Dermis microvascular lymphatic vessel endothelial cell (primary cell): ENCODE results near the gene HTR1A. TPM values are rescaled to one million over a fixed set of nuclear protein-coding genes. Genes with fewer than 3 reads are reported as not detected.

Source experiments
- DNase-seq, 2 donors: peaks; one replicate each; pipeline versions ENCODE4 v3.0.0 to v3.0.0-alpha.2; 2010; ENCODE audit warnings: low read depth in 2 of 2
- total RNA-seq: library from RNA; depleted of rRNA; stranded (reverse); fragments of >200 nt; gene quantifications from 2 replicates; pipeline ENCODE4 v1.2.1, GENCODE V29; 2014

HTR1A gene
- total RNA-seq: not detected in 2 replicates

DNA sequence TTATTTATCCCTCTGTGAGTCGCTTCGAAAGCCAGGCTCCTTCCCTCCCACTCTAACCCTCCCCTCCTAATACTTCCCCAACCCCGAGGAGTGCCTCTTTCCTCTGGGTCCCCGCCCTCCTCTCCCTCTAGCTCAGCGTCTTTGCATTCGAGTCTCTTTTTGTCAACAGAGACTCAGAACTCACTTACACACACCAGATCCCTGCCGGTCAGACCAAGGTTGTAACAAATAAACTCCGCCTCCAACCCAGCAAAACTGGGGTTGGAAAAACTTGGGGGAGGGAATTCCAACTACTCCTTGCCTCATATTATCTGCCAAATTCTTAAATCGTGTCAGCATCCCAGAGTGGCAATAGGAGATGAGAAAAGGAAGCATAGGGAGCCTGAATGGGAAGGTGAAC lies at the start of gene HTR1A:
Gene HTR1A, minus strand, starts transcription at position 167 of the 400 bp plus-strand sequence. CDS start 726 bp downstream, outside the sequence.
- DNase-seq: no peak

DNA sequence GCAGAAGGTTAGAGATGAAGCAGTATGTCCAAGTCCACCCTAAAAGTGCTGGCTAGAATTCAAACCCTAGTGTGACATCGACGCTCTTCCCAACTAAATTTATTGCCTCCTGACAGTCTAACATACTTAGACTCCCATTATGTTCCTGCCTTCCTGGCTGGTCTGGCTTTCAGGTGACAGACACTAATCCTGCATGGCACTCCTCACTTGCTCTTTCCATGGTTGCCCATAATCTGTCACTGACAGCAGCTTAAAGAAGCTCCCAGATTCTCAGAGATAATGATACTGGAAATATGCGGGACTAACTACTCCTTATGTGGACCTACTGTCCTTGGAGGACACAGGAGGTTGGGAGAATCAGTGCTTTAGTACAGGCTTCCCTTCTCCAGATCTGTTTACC lies 41.7 kb upstream of the HTR1A start:
- DNase-seq: no peak

DNA sequence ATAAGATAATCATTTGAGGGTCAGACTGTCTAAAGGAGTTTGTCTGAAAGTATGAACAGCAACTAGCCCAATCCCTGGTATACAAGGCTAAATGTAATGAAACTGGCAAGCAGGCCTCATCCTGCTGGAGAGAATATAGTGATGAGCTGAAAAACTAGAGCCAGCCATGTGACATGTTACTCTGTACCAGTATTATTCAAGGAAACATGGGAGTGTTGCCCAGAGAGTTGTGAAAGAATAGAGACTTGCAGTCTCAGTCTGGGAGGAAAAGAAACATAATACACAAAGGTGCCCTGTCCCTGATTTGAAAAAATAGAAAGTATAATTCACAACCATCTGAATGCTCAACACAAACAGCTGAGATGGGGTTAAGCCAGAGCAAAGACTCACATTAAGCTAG lies 37.9 kb upstream of the HTR1A start:
- no peak for DNase-seq

DNA sequence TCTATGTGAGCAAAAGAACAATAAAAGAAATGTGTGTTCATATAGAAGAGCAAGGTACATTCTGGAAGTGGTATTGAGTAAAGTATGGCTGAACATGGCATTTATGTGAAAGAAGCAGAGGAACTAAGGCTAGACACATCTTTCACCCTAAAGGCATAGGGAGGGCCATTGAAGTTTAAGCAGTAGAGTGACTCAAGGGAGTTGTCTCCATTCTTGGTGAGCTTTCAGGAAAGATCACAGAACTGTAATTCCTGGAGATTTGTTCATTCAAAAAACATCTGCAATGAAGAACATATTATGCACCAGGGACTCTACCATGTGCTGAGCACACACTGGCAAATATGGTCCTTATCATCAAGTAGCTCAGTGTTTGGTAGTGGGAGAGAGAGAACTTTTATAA lies 24.8 kb upstream of the HTR1A start:
- DNase-seq: no peak

DNA sequence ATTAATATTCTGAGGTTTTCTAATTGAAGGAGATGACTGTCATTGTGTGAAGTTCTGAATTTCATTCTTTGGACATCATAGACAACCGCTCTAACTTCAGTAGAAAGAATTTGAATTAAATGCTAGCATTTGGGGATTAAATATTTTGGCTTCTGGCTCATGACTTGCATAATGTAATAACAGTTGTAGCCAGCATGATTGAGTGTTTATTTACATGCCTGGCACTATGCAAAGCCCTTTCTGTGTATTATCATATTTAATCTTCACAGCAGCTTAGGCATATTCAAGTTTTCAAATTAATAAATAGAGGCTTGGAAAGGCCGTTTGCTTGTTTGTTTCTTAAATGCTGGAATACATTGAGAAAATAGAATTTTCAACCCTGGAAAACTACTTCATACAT lies 19.6 kb upstream of the HTR1A start:
- DNase-seq: no peak

DNA sequence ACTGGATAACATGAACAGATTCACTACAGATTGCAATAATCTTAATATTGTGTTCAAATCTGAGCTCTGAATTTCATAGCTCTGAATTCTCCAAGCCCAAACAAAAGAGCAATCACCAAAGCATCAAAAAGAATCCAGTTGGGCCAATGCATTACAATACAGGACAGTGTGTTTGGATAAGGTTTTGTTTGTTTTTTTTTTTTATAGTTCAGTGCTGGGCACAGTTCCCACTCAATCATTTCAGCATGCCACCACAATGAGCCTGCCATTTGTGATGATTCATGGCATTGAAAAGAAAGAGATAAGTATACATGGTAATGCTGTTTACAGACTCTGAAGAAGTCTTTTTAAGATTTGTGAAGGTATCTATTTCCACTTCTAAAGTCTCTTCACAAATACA lies 1.7 kb upstream of the HTR1A start:
- DNase-seq: no peak

DNA sequence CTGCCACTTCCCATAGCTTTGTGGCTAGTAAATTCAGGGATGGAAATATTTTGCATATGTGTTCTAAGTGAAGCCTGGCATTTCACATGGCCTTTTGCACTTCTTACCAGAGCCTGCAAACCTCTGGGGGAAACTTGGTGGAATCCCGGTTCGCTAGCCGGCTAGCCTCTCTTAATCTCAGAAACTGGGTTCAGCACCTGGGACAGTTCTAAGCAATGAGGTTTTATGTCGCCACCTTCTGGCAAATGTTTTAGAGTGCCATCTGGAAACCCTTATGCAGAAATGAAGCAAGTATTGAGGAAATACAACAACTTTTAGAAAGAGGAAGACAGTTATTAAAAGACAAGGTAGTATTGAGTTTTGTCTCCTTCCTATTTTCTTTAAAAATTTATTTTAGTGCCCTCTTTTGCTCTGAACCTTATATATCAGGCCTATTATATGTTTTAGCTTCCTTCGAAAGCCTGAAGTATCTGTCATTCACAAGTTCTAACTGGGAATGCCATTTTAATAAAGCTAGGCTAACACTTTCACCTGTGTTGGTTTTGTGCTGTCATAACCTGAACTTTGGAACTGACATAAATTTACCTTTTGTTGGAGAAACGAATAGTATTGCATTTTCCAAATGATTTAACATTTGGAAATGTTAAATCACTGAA lies 963 bp upstream of the HTR1A start:
- peak; percentile 51 to 75 for DNase-seq

DNA sequence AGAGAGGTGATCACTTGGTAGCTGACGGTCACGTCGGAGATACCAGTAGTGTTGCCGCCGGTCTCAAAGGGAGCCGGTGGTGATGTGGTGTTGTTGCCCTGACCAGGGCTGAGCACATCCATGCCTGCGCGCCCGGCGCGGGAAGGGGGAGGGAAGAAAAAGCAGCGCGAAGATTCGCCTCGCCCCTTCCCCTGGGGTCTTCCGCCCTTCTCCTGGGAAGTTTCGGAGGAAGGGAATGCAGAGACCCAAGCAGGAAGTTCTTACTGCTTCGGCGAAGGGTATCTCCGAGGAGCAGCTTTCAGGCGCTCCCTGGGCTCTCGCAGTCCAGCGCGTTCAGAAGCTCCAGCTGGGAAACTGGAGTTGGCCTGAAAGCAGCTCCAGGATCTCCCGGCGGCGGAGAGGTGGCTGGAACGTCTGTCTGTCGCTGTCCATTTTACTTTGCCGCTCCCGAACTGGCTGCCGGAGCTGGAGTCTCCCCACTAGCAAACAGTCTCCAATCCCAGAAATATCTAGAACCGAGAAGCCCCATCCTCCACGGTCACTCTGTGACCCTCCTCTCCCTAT lies 565 bp downstream of the HTR1A start:
- DNase-seq: no peak

DNA sequence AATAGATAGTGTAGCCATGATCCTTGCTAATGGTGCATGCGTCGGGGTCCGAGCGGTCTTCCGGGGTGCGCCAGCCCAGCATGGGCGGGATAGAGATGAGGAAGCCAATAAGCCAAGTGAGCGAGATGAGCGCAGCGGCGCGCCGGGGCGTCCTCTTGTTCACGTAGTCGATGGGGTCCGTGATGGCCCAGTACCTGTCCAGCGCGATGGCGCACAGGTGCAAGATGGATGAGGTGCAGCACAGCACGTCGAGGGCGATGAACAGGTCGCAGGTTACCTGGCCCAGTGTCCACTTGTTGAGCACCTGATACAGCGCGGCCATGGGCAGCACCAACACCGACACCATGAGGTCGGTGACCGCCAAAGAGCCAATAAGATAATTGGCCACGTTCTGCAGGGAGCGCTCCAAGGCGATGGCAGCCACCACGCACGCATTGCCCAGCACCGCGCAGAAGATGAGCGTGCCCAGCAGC lies 1.1 kb downstream of the HTR1A start:
- no peak for DNase-seq

DNA sequence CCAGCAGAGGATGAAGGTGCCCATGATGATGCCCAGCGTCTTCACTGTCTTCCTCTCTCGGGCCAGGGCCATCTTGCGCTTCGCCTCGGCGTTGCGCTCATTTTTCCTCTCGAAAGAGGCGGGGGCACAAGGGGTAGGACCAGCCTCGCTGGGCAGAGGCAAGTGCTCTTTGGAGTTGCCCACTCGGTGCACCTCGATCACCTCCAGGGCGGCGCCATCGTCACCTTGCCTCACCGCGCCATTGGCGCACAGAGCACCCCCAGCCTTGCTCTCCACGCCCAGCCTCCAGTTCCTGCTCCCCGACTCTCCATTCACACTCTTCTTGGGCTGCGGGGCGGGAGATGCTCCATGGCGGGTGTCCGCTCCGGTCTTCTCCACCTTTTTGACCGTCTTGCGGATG lies 1.6 kb downstream of the HTR1A start:
- no peak for DNase-seq

DNA sequence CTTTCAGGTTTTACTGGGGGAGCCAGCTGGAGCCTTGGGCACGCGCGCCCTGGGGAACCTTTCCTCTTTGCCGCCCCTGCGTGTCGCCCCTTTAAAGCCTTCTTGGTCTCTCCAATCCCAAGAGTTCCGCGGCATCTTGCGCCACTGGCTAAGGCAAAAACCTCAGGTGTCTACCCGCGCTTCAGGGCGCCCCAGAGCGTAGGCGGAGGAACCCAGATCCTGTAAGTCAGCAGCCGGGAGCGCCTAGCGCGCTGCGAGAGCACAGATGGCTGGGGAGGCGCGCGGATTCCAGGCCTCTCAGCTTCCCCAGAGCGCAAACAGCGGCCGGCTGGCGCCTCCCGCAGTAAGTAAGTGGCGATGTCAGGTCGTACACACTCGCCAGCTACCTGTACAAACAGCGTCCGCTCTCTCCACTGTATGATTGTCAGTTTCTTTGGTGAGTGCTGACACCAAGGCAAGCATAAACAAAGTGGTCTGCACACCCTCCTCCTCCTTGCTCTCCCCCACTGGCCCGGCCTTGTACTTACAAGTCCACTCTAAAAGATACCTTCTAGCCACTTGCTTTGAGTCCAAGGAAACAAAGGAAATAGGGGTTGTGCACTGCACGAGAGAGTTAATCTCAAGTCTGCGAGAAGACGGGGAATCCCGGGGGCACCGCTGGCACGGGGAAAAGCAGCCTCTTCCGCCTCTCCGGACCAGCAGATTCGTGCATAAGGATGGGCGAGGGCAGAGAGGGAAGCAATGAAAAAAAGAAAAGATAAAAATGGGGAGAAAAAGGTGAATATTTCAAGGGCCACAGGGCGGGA lies 2.9 kb downstream of the HTR1A start:
- DNase-seq: no peak

DNA sequence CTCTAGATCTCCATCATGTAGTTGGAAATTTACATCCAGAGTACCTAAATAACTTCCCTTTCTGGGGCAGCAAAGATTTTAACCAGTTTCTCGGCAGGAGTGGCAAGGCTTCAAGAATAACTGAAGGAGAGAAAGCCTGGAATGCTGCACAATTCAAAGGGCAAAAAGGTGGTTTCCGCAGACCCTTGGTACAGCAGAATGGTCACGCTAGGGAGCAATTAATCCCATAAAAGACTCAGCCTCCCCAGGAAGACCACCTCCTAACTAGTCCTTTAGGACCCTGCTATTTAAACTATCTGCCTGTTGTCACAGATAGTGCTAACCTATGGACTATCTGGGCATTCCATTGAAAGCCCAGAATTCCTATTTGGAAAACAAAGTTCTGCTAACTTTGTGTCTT lies 3.6 kb downstream of the HTR1A start:
- no peak for DNase-seq

DNA sequence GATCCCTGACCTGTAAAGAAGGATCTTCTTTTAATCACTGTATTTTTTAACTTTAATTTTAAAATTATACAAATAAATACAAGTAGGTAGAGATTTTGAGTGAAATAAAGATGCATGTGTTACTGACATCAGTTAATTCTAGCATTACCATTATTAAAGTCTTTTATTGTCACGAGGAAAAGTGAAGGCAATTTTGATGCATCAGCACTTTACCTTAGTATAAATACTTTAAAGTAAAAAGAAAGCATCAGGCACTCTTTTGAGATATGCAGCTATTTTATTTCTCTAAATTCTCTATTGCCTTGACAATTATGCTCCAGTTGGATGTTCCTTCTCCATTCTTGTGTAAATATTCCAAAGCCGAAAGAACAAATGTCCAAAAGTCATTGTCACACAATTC lies 4.6 kb downstream of the HTR1A start:
- no peak for DNase-seq

DNA sequence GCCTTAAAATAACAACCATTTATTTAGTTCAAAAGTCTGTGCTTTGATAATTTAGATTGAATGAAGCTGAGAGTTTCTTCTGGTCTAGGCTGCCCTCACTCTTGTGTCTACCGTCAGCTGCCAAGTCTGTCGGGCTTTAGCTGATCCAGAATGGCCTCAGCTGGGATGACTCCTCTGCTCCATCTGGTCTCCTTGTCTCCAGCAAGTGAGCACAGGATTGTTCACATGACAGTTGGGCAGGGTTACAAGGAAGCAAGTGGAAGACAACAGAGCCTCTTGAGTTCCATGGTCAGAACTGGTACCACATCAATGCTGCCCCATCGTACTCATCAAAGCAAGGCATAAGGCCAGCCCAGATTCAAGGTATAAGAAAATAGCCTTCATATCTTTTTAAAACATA lies 9.0 kb downstream of the HTR1A start:
- no peak for DNase-seq

DNA sequence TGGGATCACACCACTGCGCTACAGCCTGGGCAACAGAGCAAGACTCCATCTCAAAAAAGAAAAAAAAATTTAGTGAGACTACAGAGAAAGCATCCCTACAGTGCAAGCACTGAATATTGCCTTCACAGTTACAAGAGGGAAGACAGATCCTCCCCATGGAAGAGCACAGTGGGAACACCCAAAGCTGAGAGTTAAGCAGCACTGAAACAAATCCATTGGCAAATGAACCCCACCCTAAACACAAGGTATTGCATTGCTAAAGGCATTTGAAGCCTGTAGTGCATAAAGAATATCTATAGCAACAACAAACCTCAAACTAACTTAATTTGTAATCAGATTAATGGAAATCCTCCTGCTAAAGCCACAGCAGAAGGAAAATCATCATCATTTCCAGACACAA lies 27.1 kb downstream of the HTR1A start:
- DNase-seq: no peak

DNA sequence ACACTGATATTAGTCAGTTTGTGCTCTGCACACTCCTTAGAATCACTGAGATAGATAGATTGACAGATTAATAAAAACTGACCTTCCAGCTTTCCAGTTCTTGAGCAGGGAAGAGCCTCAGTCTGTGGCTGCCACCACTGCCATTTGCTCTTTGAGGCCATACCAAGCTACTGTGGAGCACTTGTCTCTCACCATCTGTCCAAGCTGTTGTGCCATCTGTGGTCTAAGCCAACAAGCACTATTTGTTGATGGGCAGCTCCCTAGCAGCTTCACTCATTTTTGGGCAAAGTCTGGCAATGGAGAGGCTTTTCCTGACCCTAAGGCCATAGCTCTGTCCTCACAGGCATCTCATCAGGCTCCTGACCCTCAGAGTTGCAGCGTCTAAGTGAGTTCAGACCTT lies 30.4 kb downstream of the HTR1A start:
- no peak for DNase-seq

DNA sequence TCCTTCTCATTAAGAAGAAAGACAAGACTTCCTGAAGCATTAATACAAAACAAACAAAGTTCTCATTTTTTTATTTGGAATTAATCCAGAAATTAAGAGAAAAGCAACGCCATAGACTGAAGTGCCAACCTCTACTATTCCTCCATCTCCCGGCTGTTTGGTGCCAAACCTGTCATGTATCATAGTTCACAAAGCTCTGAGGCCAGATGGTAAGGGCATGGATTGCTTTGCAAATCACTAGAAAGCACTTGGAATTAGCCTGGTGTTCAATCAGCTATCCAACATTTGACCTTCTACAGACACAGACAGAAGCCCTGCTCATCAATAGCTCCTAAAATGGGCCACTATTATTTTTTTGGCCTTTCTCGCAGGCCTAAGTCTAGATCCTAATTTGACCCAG lies 33.8 kb downstream of the HTR1A start:
- DNase-seq: no peak

DNA sequence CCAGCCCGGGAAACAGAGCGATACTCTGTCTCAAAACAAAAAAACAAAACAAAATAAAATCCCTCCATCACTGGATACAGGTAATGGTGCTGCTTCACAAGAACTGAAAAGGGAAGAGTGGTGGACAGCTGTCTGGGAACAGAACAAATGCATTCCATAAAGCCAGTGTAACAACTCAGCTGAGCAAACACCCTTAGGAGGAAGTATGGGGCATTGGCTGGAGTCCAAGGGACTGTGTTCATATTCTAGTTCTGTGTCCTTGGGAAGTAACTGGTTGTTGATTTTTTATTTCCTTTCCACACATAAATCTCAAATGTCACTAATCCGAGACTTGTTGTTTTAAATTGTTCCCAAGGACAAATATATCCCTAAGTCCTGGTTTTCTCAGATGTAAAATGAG lies 38.3 kb downstream of the HTR1A start:
- DNase-seq: peak in 1 of 2 donors; percentile 0

DNA sequence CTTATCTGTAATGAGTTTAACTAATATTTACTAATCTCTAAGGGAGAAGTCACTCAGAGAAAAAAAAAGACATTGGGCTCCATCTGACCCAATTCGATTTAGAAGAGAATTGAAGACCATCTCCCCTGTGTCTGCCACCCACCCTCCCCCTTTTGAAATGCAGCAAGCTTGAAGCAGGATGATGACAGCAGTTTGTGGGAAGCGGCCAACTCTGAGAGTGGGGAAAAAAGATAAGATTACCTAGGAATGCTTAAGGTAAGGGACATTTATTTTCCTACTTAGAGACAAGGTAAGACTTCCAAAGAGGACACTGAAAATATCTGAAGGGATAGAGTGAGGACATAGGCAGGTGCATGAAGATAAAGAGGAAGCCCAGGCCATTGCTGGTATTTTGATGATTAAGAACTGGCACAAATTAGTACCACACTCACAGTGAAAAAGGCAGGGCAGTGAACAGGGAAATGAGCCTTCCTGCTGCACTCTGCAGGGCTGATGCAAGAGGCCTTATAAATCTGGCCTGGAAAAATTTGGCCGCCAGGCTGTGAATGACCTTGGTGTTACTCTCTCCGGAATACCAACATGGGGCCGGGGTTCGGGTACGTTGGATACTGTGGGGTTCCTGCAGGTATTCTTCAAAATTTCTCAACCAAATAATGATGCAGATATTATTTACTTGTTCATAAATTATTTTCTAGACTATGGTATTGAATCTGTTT lies 42.3 kb downstream of the HTR1A start:
- no peak for DNase-seq

DNA sequence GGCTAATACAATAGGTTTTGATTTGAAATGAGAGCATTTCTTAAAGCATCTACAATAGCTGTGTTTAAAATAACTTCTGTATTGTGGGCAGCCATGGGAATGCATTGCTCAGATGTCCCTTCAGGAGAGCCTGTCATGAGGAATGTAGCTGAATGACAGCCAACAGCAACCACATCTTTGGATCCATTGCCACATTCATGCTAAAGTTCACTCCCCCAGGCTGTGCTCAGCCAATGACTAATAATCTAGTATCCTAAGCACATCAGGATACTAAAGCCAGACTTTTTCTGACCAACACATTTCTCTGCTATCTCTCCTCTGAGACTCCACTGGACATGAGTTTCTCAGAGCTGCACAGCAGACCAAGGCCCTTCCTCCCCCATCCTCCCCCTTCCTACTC lies 45.5 kb downstream of the HTR1A start:
- DNase-seq: no peak

DNA sequence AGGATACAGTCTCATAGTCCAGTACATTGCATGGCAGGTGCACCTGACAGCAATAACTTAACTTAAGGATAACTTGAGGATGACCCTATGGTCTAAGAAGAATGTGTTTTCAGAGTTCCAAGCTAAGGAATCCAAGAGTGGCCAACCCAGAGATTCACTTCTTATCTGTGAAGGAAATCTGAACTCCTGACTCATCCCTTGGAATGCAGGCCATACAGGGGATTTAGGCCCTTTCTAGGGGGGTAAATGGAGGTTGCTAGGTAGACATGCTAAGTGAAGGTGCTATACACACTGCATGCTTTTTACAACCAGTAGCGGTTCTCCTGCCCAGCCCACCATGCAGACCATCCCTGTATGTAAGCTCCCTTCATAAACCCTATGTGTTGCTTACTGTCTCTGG lies 50.4 kb downstream of the HTR1A start:
- DNase-seq: no peak
